Ishikawa (cell line): Measurements from ENCODE around the gene KRT33B.

ENCODE experiments used
- CEBPB ChIP-seq: IDR thresholded peaks from 2 replicates; pipeline ENCODE4 v1.6.1; 2012
- CREB1 ChIP-seq: IDR thresholded peaks from 2 replicates; pipeline ENCODE4 v1.6.1; 2012; ENCODE audit warnings: low read depth
- EGR1 ChIP-seq: IDR thresholded peaks from 2 replicates; pipeline ENCODE4 v1.6.1; 2012
- EP300 ChIP-seq: IDR thresholded peaks from 2 replicates; pipeline ENCODE4 v1.6.1; 2012; ENCODE audit warnings: borderline replicate concordance
- FOXM1 ChIP-seq: IDR thresholded peaks from 2 replicates; pipeline ENCODE4 v1.6.1; 2012; ENCODE audit warnings: low read depth, borderline replicate concordance
- MAX ChIP-seq: IDR thresholded peaks from 2 replicates; pipeline ENCODE4 v1.6.1; 2012
- NFIC ChIP-seq: IDR thresholded peaks from 2 replicates; pipeline ENCODE4 v1.6.1; 2012
- RAD21 ChIP-seq: IDR thresholded peaks from 2 replicates; pipeline ENCODE4 v1.6.1; 2012; ENCODE audit warnings: low read depth
- TAF1 ChIP-seq: IDR thresholded peaks from 2 replicates; pipeline ENCODE4 v1.6.1; 2012; ENCODE audit warnings: low read depth, mild to moderate bottlenecking
- TCF12 ChIP-seq: IDR thresholded peaks from 2 replicates; pipeline ENCODE4 v1.6.1; 2012; ENCODE audit warnings: low read depth
- TEAD4 ChIP-seq: IDR thresholded peaks from 2 replicates; pipeline ENCODE4 v1.6.1; 2012
- YY1 ChIP-seq: IDR thresholded peaks from 2 replicates; pipeline ENCODE4 v1.6.1; 2012; ENCODE audit warnings: low read depth
- ZBTB7A ChIP-seq: IDR thresholded peaks from 2 replicates; pipeline ENCODE4 v1.6.1; 2012; ENCODE audit warnings: low read depth
- TF ChIP-seq, protein P1 (sequence below): IDR thresholded peaks from 2 replicates; pipeline ENCODE4 v1.6.1; 2012
- TF ChIP-seq, protein P2 (sequence below): IDR thresholded peaks from 2 replicates; pipeline ENCODE4 v1.6.1; 2012; ENCODE audit warnings: low read depth, mild to moderate bottlenecking

The KRT33B gene

DNA sequence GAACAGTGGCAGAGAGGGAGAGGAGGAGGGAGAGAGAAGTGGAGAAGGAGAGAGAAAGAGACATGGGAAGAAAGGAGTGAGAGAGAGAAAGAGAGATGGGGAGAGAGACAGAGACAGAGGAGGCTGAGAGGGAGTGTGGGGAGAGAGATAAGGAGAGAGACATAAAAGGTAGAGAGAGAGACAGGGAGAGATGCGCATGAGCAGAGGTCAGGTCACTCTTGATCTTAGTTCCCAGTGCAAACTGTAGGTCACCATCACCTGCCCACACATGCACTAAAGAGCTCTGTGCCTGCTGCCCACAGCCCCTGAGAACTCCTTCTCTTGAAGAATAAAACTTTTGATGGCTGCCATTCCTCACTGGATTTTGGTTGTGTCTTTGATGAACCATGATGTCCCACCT, 33.9 kb downstream of the KRT33B start:
- TF ChIP-seq YY1 (no peak), CREB1 (no peak), ZBTB7A (no peak), EGR1 (no peak), RAD21 (no peak), EP300 (no peak)
- TF ChIP-seq, protein P1, sequence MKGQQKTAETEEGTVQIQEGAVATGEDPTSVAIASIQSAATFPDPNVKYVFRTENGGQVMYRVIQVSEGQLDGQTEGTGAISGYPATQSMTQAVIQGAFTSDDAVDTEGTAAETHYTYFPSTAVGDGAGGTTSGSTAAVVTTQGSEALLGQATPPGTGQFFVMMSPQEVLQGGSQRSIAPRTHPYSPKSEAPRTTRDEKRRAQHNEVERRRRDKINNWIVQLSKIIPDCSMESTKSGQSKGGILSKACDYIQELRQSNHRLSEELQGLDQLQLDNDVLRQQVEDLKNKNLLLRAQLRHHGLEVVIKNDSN, result no peak

DNA sequence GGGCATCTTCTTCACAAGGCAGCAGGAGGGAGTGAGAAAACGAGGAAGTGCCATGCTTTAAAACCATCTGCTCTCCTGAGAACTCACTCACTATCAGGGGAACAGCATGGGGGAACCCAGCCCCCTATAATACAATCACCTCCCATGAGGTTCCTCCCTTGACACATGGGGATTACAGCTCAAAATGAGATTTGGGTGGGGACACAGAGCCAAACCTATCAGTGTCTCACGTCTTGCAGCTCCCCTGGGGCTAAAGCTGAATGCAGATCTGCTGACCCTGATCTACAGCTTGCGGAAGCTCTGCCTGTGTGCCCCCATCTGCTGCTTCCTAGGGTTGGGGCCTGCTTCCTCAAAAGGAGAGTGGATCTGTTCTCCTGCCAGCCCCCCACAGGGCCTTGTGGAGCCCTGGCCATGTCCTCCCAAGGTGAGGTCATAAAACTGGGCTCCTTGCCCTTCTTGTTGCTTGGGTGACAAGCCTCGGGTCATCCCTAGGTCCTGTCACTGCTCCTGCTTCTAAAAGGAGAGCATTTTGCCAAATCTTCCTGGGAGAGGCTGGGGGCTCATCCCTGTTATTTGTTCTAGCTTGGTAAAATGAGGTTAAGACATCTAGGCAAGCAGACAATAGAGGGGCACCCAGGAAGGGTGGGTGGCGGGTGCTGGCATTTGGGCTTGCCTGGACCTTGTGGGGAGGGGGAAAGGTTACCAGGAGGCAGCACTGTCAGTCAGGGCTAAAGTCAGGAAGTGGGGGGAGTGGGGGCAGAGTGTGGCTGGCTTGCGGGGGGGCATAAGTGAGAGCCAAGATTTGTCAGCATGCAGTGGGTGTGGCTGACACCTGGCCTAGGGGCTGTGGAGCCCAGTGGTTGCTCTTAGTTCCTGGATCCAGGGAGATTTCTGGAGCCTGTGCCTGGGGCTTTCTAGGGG, 35.0 kb downstream of the KRT33B start:
- TF ChIP-seq FOXM1, result no peak
- TF ChIP-seq EP300, result no peak
- no peak for TF ChIP-seq EGR1
- no peak for TF ChIP-seq TAF1
- TF ChIP-seq, protein P1, result no peak
- no peak for TF ChIP-seq RAD21
- TF ChIP-seq TCF12, result no peak
- no peak for TF ChIP-seq CEBPB
- no peak for TF ChIP-seq NFIC
- no peak for TF ChIP-seq MAX
- TF ChIP-seq ZBTB7A, result no peak
- no peak for TF ChIP-seq YY1
- no peak for TF ChIP-seq CREB1

- TF ChIP-seq TCF12 (no peak), EP300 (no peak), YY1 (no peak), RAD21 (no peak), CEBPB (no peak), ZBTB7A (no peak), TAF1 (no peak)
- TF ChIP-seq, protein P1, result no peak
Observed at GRCh38 chr17:41333836-41334235, 35.8 kb downstream of the KRT33B start.

DNA sequence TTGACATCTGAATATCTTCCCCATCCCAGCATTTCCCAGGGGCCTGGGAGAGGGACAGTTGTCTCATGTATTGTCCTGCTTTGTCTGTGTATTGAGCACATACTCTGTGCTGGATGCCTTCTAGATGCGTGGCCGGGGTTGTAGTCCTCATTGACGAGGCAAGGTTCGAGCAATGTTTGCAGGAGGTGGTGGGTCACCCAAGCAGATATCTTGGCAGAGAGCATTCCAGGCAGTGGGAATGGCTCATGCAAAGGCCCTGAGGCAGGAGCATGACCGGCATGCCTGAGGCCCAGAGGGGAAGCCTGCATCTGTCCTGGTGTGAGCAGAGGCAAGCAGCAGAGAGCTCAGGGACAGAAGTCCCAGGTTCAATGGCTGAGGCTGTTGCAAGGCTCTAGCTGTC, 36.5 kb downstream of the KRT33B start:
- TF ChIP-seq TAF1 (no peak), EP300 (no peak), TEAD4 (no peak), TCF12 (no peak), ZBTB7A (no peak), FOXM1 (no peak), CEBPB (no peak), CREB1 (no peak), RAD21 (no peak), EGR1 (no peak), NFIC (no peak)
- TF ChIP-seq, protein P1, result no peak
- TF ChIP-seq, protein P2, sequence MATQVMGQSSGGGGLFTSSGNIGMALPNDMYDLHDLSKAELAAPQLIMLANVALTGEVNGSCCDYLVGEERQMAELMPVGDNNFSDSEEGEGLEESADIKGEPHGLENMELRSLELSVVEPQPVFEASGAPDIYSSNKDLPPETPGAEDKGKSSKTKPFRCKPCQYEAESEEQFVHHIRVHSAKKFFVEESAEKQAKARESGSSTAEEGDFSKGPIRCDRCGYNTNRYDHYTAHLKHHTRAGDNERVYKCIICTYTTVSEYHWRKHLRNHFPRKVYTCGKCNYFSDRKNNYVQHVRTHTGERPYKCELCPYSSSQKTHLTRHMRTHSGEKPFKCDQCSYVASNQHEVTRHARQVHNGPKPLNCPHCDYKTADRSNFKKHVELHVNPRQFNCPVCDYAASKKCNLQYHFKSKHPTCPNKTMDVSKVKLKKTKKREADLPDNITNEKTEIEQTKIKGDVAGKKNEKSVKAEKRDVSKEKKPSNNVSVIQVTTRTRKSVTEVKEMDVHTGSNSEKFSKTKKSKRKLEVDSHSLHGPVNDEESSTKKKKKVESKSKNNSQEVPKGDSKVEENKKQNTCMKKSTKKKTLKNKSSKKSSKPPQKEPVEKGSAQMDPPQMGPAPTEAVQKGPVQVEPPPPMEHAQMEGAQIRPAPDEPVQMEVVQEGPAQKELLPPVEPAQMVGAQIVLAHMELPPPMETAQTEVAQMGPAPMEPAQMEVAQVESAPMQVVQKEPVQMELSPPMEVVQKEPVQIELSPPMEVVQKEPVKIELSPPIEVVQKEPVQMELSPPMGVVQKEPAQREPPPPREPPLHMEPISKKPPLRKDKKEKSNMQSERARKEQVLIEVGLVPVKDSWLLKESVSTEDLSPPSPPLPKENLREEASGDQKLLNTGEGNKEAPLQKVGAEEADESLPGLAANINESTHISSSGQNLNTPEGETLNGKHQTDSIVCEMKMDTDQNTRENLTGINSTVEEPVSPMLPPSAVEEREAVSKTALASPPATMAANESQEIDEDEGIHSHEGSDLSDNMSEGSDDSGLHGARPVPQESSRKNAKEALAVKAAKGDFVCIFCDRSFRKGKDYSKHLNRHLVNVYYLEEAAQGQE, result no peak

GRCh38 chr17:41332239-41332638, 37.4 kb downstream of the KRT33B start:
- TF ChIP-seq CREB1 (no peak), ZBTB7A (no peak), NFIC (no peak), CEBPB (no peak), FOXM1 (no peak)

GRCh38 chr17:41331606-41332005, 38.0 kb downstream of the KRT33B start:
- TF ChIP-seq, protein P1, result no peak
- TF ChIP-seq TAF1, result no peak
- no peak for TF ChIP-seq NFIC
- TF ChIP-seq, protein P2, result no peak
- TF ChIP-seq TEAD4, result no peak
